Measurements from ENCODE around the gene PCDH9.

PCDH9 gene

DNA sequence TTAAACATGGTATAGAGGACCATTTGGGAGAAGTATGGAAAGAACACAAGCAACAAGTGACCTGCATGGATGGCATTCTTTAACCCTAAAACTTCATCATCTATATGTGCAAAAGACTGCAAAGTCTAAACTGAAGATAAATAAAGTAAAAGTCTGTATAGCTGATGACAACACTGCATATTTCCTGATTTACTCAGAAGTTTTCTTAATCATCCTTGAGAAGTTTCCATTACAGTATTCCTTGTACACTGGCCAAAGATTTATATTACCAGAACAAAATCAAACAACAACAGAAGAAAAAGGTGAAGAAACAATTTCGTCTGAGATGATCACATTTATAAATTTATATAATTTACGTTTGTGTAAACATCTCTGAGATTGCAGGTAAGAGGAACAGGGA is 805.7 kb downstream of the PCDH9 start:
- TF ChIP-seq, protein P1, sequence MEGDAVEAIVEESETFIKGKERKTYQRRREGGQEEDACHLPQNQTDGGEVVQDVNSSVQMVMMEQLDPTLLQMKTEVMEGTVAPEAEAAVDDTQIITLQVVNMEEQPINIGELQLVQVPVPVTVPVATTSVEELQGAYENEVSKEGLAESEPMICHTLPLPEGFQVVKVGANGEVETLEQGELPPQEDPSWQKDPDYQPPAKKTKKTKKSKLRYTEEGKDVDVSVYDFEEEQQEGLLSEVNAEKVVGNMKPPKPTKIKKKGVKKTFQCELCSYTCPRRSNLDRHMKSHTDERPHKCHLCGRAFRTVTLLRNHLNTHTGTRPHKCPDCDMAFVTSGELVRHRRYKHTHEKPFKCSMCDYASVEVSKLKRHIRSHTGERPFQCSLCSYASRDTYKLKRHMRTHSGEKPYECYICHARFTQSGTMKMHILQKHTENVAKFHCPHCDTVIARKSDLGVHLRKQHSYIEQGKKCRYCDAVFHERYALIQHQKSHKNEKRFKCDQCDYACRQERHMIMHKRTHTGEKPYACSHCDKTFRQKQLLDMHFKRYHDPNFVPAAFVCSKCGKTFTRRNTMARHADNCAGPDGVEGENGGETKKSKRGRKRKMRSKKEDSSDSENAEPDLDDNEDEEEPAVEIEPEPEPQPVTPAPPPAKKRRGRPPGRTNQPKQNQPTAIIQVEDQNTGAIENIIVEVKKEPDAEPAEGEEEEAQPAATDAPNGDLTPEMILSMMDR (IDR thresholded peaks at IDR 0.05; ENCODE audit: insufficient read depth, low read length, poor library complexity, severe bottlenecking): no peak
- no peaks in the 10 kb centered on the region for H3K27me3 ChIP-seq (replicated peaks; ENCODE audit: control insufficient read depth, insufficient read depth, low read length)
- no peaks in the 10 kb centered on the region for H3K36me3 ChIP-seq (ENCODE audit: control insufficient read depth, insufficient read depth, low read length)
- H3K4me3 ChIP-seq (replicated peaks; ENCODE audit: low read depth, low read length): no peak overlapping the region
- no peak for DNase-seq (ENCODE audit: extremely low read depth, insufficient read length)

DNA sequence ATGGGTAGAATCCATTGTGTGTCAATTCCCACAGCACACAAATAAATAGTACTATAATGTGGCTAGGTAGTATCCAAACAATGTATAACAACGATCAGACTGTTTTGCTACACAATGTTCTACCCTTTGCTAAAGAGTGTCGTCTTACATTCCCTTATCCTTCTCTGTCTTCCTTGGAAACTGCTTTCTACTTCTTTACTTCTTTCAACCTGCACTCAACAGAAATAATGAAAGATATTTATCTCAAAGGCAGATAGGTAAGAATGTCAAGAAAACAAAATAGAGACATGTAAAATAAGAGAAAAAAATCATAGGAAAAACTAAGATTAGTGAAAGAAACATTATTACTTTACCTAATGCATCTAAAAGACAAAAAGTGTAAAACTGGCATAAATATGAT is 814.7 kb downstream of the PCDH9 start:
- Histone ChIP-seq H3K27me3 (replicated peaks; ENCODE audit: control insufficient read depth, insufficient read depth, low read length) (no peaks in the 10 kb centered on the region), H3K4me3 (replicated peaks; ENCODE audit: low read depth, low read length) (no peak overlapping the region), H3K36me3 (ENCODE audit: control insufficient read depth, insufficient read depth, low read length) (no peaks in the 10 kb centered on the region)
- DNase-seq (ENCODE audit: extremely low read depth, insufficient read length): no peak
- TF ChIP-seq, protein P1 (IDR thresholded peaks at IDR 0.05; ENCODE audit: insufficient read depth, low read length, poor library complexity, severe bottlenecking): no peak

DNA sequence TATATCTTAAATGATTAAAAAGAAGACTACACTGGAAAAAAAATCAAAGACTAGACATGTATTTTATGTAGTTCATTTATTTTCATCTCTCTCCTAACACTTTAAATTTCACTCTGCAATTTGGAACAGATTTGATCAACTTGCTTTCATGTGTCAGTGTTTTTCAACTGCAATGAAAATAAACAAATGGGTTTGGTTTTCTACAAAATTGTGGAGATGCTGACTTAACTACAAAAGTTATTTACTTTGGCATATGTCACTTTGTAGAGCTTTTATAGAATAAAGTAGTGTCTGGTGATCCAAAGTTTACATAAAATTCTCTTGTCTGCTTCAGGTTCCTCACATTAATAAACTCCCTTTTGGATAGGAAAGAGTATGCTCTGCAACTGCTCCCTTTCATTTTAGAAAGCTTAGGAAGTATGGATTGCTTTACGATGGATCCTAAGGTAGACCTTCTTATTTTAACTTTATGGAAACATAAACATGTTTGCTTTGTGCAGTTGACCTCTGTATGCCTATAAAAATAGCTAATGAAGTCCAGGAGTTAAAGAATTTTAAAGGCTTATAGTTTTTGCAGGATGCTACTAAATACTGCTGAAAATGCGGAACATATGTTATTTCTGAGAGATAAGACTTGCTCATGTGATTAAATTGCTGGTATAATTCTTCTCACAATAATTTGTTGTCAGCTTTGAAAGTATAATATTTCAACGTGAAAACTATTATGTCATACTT is 815.9 kb downstream of the PCDH9 start:
- no peak for DNase-seq (ENCODE audit: extremely low read depth, insufficient read length)
- H3K4me3 ChIP-seq (replicated peaks; ENCODE audit: low read depth, low read length): no peak overlapping the region
- TF ChIP-seq, protein P1 (IDR thresholded peaks at IDR 0.05; ENCODE audit: insufficient read depth, low read length, poor library complexity, severe bottlenecking): no peak
- no peaks in the 10 kb centered on the region for H3K36me3 ChIP-seq (ENCODE audit: control insufficient read depth, insufficient read depth, low read length)
- H3K27me3 ChIP-seq (replicated peaks; ENCODE audit: control insufficient read depth, insufficient read depth, low read length): no peaks in the 10 kb centered on the region

DNA sequence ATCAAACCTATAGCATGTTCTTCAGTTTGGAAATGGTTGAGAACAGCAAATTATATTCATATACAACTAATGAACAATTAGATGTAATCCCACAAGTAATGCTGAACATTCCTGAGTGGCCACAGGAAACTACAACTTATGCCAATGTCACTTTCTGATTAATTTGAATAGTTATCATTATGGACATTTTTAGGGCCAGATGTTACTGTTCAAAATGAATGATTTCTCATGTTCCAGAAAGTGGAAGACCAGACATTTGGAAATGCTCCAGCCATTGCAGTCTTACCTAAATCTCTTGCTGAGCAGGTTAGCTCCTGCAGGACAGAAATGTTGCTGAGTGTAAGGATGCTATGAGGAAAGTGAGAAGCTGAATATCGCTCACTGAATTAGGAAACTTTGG is 819.8 kb downstream of the PCDH9 start:
- DNase-seq (ENCODE audit: extremely low read depth, insufficient read length): no peak
- TF ChIP-seq, protein P1 (IDR thresholded peaks at IDR 0.05; ENCODE audit: insufficient read depth, low read length, poor library complexity, severe bottlenecking): no peak
- Histone ChIP-seq H3K27me3 (replicated peaks; ENCODE audit: control insufficient read depth, insufficient read depth, low read length) (no peaks in the 10 kb centered on the region), H3K4me3 (replicated peaks; ENCODE audit: low read depth, low read length) (no peak overlapping the region), H3K36me3 (ENCODE audit: control insufficient read depth, insufficient read depth, low read length) (no peaks in the 10 kb centered on the region)

DNA sequence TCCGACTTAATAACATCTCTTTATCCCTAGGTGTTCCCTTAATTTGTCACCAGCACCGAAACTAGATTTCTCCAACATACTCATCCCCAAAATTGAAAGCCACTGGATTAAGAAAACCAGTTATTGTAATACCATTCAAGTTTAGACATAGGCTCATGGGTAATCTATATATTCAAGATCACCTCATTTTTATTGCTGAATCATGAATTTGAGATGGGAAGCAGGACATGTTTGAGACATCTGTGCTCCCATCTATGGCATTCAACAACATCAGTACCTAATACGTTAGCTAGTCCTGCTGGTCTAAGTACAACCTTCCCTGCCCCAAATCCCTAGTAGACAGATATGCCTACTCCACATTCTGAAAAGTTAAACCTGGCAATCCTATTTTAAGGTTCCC is 820.6 kb downstream of the PCDH9 start:
- Histone ChIP-seq H3K4me3 (replicated peaks; ENCODE audit: low read depth, low read length) (no peak overlapping the region), H3K36me3 (ENCODE audit: control insufficient read depth, insufficient read depth, low read length) (no peaks in the 10 kb centered on the region), H3K27me3 (replicated peaks; ENCODE audit: control insufficient read depth, insufficient read depth, low read length) (no peaks in the 10 kb centered on the region)
- TF ChIP-seq, protein P1 (IDR thresholded peaks at IDR 0.05; ENCODE audit: insufficient read depth, low read length, poor library complexity, severe bottlenecking): no peak
- no peak for DNase-seq (ENCODE audit: extremely low read depth, insufficient read length)

DNA sequence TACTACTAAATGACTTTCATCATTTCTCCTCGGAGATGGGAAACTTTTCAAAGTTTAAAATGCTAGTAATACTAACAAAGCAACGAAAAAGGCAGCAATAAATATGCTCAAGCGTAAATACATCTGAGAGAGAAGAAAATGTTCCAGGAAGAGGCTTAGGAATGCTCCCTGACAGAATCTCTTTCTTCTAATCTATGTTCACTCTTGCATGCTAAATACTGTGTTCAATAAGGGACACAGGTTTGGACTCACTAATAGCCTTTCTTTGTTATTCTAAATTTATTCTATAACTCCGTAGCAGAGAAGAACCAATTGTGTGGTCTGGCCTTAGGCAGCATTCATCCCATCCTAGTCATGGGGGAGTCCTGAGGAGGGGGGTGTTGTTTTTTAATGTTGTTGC is 823.0 kb downstream of the PCDH9 start:
- TF ChIP-seq, protein P1 (IDR thresholded peaks at IDR 0.05; ENCODE audit: insufficient read depth, low read length, poor library complexity, severe bottlenecking): no peak
- H3K36me3 ChIP-seq (ENCODE audit: control insufficient read depth, insufficient read depth, low read length): no peaks in the 10 kb centered on the region
- no peak overlapping the region for H3K4me3 ChIP-seq (replicated peaks; ENCODE audit: low read depth, low read length)
- DNase-seq (ENCODE audit: extremely low read depth, insufficient read length): no peak
- no peaks in the 10 kb centered on the region for H3K27me3 ChIP-seq (replicated peaks; ENCODE audit: control insufficient read depth, insufficient read depth, low read length)
